Measurements from ENCODE around the gene DEGS2.

The DEGS2 gene

GRCh38 chr14:100132161-100132902 lies 27.1 kb downstream of the DEGS2 start:
- DNase-seq (ENCODE audit: low read depth) = no peak

DNA sequence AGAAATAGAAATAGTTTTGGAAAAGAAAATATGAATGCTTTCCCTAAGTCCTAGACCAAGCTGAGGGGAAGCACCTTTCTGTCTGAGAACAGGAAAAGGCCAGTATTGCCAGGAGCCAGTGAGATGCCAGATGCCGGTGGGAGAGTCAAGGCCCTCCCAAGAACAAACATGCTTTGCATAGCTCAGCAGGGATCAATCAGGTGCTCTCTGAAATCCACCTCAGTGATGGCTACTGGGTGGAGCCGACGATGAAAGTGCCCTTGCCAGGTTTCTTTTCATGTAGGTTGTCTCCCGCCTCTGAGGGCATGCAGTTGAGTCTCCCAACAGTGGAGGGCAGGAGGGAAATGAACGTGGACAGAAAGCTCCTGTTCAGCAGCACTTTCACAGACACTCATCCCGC lies 28.3 kb downstream of the DEGS2 start:
- no peak for DNase-seq (ENCODE audit: low read depth)

- DNase-seq (ENCODE audit: low read depth) = no peak
These were observed 28.9 kb downstream of the DEGS2 start for GRCh38 chr14:100130521-100130920.

- no peak for DNase-seq (ENCODE audit: low read depth)
These were observed 30.3 kb downstream of the DEGS2 start for GRCh38 chr14:100129161-100129589.

GRCh38 chr14:100128688-100129087 lies 30.8 kb downstream of the DEGS2 start:
- DNase-seq (ENCODE audit: low read depth) = no peak

DNA sequence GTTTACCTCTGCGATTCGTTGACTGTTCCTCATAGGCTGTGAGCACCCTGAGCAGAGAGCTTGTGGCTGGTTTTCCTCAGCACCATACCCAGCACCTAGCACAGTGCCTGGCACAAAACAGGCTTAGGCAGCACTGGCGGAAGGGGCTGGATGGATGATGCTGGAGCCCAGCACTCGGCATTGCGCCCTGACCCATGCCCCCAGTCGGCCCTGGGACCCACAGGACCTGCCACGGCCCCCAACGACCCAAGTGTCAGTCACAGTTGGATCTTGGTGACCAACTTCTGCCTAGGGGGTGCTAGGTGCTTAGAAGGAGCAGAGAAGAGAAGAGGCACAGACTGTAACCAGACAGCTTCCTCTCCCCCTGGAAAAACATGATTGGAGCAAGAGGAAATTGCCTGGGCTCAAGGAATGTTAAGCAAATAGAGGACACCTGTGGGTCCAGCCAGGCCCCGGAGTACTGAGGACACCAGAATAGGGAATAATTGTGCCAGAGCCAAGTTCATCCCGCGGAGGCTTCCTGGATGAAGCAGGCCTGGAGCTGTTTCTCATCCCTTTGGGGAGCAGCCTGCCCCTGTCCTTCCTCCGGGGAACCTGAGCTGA lies 31.5 kb downstream of the DEGS2 start:
- DNase-seq (ENCODE audit: low read depth) = no peak

- DNase-seq (ENCODE audit: low read depth) = no peak
These were observed 33.0 kb downstream of the DEGS2 start for GRCh38 chr14:100126401-100126800.

GRCh38 chr14:100124551-100125088 lies 34.8 kb downstream of the DEGS2 start:
- no peak for DNase-seq (ENCODE audit: low read depth)

GRCh38 chr14:100123618-100124017 lies 35.8 kb downstream of the DEGS2 start:
- DNase-seq (ENCODE audit: low read depth) = no peak

DNA sequence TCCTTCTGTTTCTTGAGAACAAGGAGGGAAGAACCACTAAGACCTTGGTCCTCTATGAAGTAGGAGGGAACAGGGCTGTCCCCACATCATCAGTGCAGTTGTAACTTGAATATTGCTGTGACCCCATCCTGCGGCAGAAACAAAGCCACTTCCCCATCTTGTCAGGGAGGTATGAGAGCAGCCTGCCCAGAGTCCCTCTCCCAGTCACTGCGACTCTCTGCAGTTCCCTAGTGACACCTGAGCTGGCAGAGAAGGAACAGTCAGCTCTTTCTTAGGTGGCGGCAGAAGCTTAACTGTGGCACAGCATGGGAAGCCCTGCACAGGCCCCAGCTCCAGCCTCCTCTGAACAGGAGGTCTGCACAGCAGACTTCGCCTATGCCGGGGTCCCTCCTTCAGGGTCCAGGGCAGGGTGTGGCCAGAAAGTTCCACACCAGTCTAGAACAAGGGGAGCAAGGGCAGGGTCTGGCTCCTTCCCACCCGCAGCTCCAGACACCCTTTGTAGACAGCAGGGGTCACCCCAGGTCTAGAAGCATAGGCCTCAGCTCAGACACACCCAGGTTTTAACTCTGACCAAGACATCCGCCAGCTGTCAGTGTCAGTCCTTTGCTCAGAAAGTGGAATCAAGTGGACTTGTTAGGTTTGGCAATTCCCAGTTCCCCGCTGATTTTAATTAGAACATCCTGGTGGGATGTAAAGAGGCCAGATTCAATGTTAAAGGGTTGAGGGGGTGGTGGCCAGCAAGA lies 36.8 kb downstream of the DEGS2 start:
- DNase-seq (ENCODE audit: low read depth) = no peak

GRCh38 chr14:100121643-100122480 lies 37.6 kb downstream of the DEGS2 start:
- DNase-seq (ENCODE audit: low read depth) = no peak

GRCh38 chr14:100120522-100121269 lies 38.7 kb downstream of the DEGS2 start:
- no peak for DNase-seq (ENCODE audit: low read depth)

GRCh38 chr14:100119251-100119650 lies 40.2 kb downstream of the DEGS2 start:
- DNase-seq (ENCODE audit: low read depth) = no peak

DNA sequence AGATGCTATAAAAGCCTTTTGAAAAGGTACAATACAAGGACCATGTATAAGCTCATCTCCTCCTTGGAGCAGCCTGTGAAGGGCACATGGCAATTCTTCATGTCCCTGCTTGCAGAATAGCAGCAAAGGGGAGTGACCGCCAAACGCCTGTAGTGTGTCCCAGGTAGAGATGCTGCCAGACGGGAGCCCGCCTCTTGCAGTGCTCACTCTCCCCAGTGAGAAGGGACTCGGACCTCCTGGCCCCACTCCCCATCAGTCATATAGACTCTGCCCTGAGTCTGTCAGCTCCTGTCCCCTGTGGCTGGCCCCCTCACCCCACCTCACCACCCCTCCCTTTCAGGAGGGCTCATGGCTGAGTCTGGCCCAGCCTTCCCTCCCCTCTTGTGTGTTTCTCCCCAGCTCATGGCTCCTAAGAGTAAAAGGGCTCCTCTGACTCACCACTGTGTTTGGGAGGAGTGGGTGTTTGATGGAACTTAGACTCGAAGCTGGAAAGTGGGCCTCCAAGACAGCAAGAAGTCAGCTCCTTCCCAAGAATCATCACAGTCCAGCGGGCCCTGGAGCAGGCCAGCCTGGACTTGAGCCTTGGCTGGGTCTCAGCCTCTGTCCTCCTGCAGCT lies 40.9 kb downstream of the DEGS2 start:
- no peak for DNase-seq (ENCODE audit: low read depth)

DNA sequence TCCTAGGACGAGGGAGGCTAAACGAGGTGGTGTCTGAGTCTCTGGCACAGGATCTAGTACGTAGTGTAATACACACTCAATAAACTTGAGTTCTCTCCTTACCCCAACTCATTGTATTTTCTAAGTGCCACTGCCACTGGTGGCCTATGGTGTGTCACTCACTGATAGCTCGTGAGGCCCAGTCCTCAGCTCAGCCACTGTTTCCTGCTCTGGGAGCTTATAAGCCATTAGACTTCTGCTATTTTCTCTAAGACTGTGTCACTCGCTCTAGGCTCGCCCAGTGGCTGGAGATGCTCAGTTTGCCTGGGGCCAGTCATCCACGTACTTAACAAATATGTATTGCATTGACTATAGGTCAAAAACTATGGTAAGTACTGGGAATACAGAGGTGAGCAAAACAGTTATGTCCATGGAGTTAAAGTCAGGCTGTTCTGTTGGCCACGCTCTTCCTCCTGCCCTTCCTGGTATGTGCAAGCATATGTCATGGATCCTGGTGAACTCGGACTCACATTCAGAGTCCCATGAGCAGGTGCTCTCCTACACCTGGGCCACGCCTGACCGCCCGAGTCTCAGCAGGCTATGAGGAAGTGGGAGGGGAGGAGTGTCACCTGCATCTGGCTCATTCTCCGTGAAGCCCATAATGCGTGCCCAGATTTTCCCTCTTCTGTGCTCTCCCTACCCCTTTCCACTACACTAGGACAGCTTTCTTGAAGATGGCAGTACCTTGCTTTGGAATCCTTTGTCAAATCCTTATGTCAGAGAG lies 41.6 kb downstream of the DEGS2 start:
- no peak for DNase-seq (ENCODE audit: low read depth)

GRCh38 chr14:100117026-100117425 lies 42.4 kb downstream of the DEGS2 start:
- DNase-seq (ENCODE audit: low read depth) = no peak

DNA sequence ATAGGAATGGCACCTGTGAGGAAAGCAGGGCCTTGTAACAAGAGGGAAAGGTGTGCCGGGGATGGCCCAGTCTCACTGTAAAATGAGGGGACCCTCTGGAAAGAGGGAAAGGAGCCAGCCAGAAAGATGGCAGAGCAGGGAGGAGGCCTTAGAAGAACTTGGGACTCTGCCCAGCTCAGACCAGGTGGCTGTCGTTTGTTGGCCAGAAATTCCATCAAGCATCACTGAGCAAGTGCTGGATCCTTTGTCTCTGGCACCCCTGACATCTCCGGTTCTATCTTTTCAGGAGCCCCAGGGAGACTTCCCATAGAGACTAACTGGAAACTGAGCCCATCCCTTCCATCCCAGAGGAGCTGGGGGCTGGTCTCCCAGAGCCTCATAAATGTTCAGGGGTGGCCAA lies 43.3 kb downstream of the DEGS2 start:
- DNase-seq (ENCODE audit: low read depth) = no peak

GRCh38 chr14:100115726-100116125 lies 43.7 kb downstream of the DEGS2 start:
- no peak for DNase-seq (ENCODE audit: low read depth)

- no peak for DNase-seq (ENCODE audit: low read depth)
These were observed 44.2 kb downstream of the DEGS2 start for GRCh38 chr14:100115236-100115635.
